SK-N-MC (cell line): Measurements from ENCODE around the gene ABLIM3.

Source experiments
- DNase-seq: peaks from one replicate; pipeline ENCODE4 v3.0.0-alpha.2; 2011; ENCODE audit warnings: low read depth, low spot score
- H3K27ac ChIP-seq: fragments of 200-600 bp; sonication (generic); 2 replicates; pipeline ENCODE4 v1.5.1; 2016; ENCODE audit warnings: mixed run types
- H3K36me3 ChIP-seq: fragments of 200-600 bp; sonication (generic); 2 replicates; pipeline ENCODE4 v1.6.1; 2017; ENCODE audit warnings: antibody characterized with exemption, low read length, mixed read lengths; ENCODE audit not compliant: insufficient read depth
- H3K4me3 ChIP-seq: fragments of 200-600 bp; sonication (generic); 2 replicates; pipeline ENCODE4 v1.5.1; 2016
- H3K9ac ChIP-seq: fragments of 200-600 bp; sonication (generic); 2 replicates; pipeline ENCODE4 v1.8.0; 2017; ENCODE audit warnings: mixed run types, mixed read lengths; ENCODE audit not compliant: insufficient read length
- H3K9me3 ChIP-seq: fragments of 200-600 bp; sonication (generic); 2 replicates; pipeline ENCODE4 v1.6.1; 2017; ENCODE audit warnings: low read depth, mild to moderate bottlenecking, antibody characterized with exemption, low read length, moderate library complexity, mixed read lengths
- EZH2 ChIP-seq: fragments of 200-600 bp; sonication (generic); IDR thresholded peaks from one replicate; pipeline ENCODE4 v1.6.1; 2017; ENCODE audit warnings: antibody characterized with exemption
- FOXP2 ChIP-seq: optimal IDR thresholded peaks from 2 replicates; pipeline ENCODE3; 2011; ENCODE audit warnings: mild to moderate bottlenecking, moderate library complexity; ENCODE audit not compliant: insufficient read depth; ENCODE audit errors: extremely low read length, control extremely low read depth
- POLR2AphosphoS5 ChIP-seq: IDR thresholded peaks from 2 replicates; pipeline ENCODE4 v1.6.1; 2012; ENCODE audit warnings: mild to moderate bottlenecking, low read depth, low read length, borderline replicate concordance

Gene ABLIM3

GRCh38 chr5:149257889-149258705 is 116.8 kb downstream of the ABLIM3 start:
- Histone ChIP-seq H3K9ac (no peak overlapping the region), H3K4me3 (no peak overlapping the region), H3K27ac (no peak overlapping the region), H3K36me3 (no peaks in the 10 kb centered on the region), H3K9me3 (no peaks in the 10 kb centered on the region)
- no peak for DNase-seq
- TF ChIP-seq EZH2 (no peak), POLR2AphosphoS5 (no peak), FOXP2 (no peak)

DNA sequence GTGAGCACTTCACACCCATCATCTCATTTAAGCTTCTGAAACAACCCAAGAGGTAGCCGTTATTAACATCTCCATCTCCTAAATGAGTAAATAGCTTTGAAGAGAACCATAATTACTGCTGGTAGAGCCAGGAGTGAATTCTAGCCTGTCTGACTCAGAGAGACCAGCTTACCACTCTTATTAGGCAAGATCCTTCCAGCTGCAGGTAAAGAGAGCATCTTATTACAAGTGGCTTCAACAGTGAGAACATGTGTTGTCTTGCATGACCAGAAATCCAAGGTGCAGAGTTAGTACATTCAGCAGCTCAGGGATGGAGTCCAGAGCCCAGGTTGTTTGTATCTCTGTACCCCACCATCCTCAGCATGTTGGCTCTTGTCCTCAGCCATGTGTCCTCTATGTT is 119.5 kb downstream of the ABLIM3 start:
- TF ChIP-seq POLR2AphosphoS5, result no peak
- TF ChIP-seq FOXP2, result no peak
- TF ChIP-seq EZH2, result no peak
- Histone ChIP-seq H3K9ac (no peak overlapping the region), H3K27ac (no peak overlapping the region), H3K36me3 (no peaks in the 10 kb centered on the region), H3K4me3 (no peak overlapping the region), H3K9me3 (no peaks in the 10 kb centered on the region)
- no peak for DNase-seq

GRCh38 chr5:149261246-149261645 is 120.0 kb downstream of the ABLIM3 start:
- Histone ChIP-seq H3K36me3 (no peaks in the 10 kb centered on the region), H3K9me3 (no peaks in the 10 kb centered on the region), H3K4me3 (no peak overlapping the region), H3K27ac (no peak overlapping the region), H3K9ac (no peak overlapping the region)
- TF ChIP-seq EZH2 (no peak), POLR2AphosphoS5 (no peak), FOXP2 (no peak)
- DNase-seq, result no peak

- no peak for DNase-seq
- Histone ChIP-seq H3K4me3 (no peak overlapping the region), H3K9ac (no peak overlapping the region), H3K9me3 (no peaks in the 10 kb centered on the region), H3K36me3 (no peaks in the 10 kb centered on the region), H3K27ac (no peak overlapping the region)
- TF ChIP-seq EZH2 (no peak), FOXP2 (no peak), POLR2AphosphoS5 (no peak)
Observed at GRCh38 chr5:149262315-149262714, 121.0 kb downstream of the ABLIM3 start.

GRCh38 chr5:149264439-149265067 is 123.3 kb downstream of the ABLIM3 start:
- no peak overlapping the region for H3K27ac ChIP-seq
- no peak for DNase-seq

DNA sequence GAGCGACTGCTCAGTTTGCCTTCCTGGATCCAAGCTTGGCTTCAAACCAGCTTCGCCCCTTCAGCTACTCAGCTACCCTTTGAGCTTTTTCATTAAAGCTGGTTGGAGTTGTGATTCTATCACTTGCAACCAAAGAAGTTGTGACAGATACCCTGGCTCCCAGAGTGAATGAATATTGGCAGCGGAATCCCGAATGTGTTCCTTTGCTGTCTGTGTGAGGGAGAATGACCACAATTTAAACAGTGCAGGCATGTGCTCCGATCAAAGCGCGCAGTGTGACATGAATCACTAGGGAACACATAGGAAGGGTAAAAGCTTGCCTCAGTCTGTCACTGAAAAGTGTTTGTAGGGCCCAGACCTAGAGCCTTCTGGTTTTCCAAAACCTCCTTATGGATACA is 123.8 kb downstream of the ABLIM3 start:
- no peak for TF ChIP-seq EZH2
- TF ChIP-seq FOXP2, result no peak
- TF ChIP-seq POLR2AphosphoS5, result no peak

More at GRCh38 chr5:149264439-149265067, 123.3 kb downstream of the ABLIM3 start:
- H3K9me3 ChIP-seq, result no peaks in the 10 kb centered on the region
- no peak overlapping the region for H3K4me3 ChIP-seq
- H3K9ac ChIP-seq, result no peak overlapping the region
- TF ChIP-seq FOXP2, result no peak
- no peak for TF ChIP-seq POLR2AphosphoS5
- no peak for TF ChIP-seq EZH2
- H3K36me3 ChIP-seq, result no peaks in the 10 kb centered on the region

GRCh38 chr5:149265597-149265996 is 124.3 kb downstream of the ABLIM3 start:
- H3K4me3 ChIP-seq, result no peak overlapping the region
- H3K9ac ChIP-seq, result no peak overlapping the region
- H3K27ac ChIP-seq, result no peak overlapping the region
- no peaks in the 10 kb centered on the region for H3K9me3 ChIP-seq
- DNase-seq, result no peak
- TF ChIP-seq FOXP2, result no peak
- no peak for TF ChIP-seq POLR2AphosphoS5
- no peak for TF ChIP-seq EZH2
- H3K36me3 ChIP-seq, result no peaks in the 10 kb centered on the region

More for the DNA sequence above, 123.8 kb downstream of the ABLIM3 start:
- Histone ChIP-seq H3K27ac (no peak overlapping the region), H3K4me3 (no peak overlapping the region), H3K36me3 (no peaks in the 10 kb centered on the region), H3K9me3 (no peaks in the 10 kb centered on the region), H3K9ac (no peak overlapping the region)
- no peak for DNase-seq

DNA sequence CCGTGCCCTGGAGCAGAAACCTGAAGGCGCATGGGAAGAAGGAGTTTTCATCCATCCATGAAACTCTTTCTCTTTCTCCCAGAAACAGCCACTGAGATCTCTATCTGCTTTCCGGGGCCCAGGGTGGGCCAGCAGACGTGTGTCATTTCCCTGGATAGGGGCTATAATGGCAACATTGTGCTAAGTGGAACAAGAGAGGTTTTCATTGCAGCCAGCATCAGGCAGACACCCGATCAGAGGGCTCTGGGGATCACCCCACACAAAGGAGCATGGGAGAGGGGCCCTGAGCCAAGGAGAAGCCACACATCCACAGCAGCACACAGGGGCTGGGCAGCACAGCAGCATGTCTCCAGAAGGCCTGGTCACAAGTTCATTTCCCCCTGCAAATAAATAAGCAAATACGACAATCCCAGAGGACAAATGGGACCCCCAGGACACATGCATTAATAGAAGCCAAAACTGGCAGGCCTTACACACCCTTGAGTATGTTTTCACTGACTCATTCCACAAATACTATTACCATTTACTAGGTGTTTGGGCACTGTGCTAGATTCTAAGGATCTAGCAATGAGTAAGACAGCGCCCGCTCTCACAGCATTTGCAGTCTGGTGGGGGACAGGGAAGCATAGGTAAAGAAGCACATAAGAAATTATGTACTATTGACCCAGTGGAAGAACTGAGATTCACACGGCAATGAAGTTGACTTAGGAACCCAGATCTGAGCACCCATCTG is 126.1 kb downstream of the ABLIM3 start:
- Histone ChIP-seq H3K9ac (no peak overlapping the region), H3K27ac (no peak overlapping the region), H3K9me3 (no peaks in the 10 kb centered on the region), H3K4me3 (no peak overlapping the region), H3K36me3 (no peaks in the 10 kb centered on the region)
- no peak for TF ChIP-seq FOXP2
- no peak for TF ChIP-seq POLR2AphosphoS5
- TF ChIP-seq EZH2, result no peak
- no peak for DNase-seq
